GM18499 (cell line): ENCODE measurements around the gene PADI1.

ENCODE experiments used
- ATAC-seq: cut with Tn5 transposase; IDR thresholded peaks from one replicate; pipeline ENCODE4 v1.9.1; 2021; ENCODE audit warnings: moderate number of reproducible peaks; ENCODE audit not compliant: insufficient read depth, unreplicated experiment

PADI1 gene

DNA sequence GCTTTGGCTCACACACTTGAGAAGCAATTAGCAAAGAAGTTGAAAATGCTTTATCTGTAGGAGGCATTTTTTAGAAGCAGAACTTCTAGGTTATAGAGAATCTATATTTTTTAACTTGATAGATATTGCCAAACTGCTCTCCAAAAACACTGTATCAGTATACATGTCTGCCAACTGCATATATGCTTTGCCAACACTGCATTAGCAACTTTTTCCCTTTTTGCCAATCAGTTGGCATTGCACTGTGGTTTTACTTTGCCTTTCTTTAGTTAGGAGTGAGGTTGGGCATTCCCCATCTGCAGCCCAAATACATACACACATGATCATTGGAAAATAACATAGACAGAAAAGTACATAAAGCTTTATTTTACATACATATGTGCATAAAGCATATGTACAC is 59.0 kb downstream of the PADI1 start:
- no peak for ATAC-seq

DNA sequence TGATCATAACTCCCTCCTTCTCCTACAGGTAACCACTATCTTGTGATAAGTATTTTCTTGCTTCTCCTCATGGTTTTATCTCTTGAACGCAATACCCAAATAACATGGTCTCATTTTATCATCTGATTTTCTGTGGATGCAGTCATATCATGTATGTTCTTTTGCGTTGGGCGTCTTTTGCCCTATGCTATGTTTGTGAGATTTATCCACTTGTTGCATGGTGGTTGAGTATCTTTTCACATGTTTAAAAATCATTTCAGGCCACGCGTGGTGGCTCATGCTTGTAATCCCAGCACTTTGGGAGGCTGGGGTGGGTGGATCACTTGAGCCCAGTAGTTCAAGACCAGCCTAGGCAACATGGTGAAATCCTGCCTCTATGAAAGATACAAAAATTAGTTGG is 59.5 kb downstream of the PADI1 start:
- no peak for ATAC-seq

GRCh38 chr1:17265162-17265561 is 60.2 kb downstream of the PADI1 start:
- no peak for ATAC-seq

GRCh38 chr1:17265950-17266349 is 61.0 kb downstream of the PADI1 start:
- ATAC-seq, result no peak

- ATAC-seq, result no peak
These were observed 66.2 kb downstream of the PADI1 start for GRCh38 chr1:17270891-17271765.

GRCh38 chr1:17272066-17272465 is 67.1 kb downstream of the PADI1 start:
- no peak for ATAC-seq

DNA sequence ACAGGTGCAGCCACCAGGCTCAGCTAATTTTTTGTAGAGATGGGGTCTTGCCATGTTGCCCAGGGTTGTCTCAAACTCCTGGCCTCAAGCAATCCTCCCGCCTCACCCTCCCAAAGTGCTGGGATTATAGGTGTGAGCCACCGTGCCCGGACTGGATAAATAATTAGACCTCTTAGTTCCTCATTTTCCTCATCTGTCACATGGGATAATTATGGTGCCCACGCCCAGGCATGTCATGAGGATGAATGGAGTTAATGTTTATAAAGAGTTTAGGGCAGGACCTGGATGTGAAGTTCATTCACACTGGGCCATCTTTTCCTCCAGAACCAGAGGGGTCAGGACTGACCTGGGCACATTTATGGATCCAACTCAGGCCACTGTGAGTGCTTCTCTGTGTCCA is 67.7 kb downstream of the PADI1 start:
- no peak for ATAC-seq

GRCh38 chr1:17273096-17273495 is 68.2 kb downstream of the PADI1 start:
- ATAC-seq, result no peak

DNA sequence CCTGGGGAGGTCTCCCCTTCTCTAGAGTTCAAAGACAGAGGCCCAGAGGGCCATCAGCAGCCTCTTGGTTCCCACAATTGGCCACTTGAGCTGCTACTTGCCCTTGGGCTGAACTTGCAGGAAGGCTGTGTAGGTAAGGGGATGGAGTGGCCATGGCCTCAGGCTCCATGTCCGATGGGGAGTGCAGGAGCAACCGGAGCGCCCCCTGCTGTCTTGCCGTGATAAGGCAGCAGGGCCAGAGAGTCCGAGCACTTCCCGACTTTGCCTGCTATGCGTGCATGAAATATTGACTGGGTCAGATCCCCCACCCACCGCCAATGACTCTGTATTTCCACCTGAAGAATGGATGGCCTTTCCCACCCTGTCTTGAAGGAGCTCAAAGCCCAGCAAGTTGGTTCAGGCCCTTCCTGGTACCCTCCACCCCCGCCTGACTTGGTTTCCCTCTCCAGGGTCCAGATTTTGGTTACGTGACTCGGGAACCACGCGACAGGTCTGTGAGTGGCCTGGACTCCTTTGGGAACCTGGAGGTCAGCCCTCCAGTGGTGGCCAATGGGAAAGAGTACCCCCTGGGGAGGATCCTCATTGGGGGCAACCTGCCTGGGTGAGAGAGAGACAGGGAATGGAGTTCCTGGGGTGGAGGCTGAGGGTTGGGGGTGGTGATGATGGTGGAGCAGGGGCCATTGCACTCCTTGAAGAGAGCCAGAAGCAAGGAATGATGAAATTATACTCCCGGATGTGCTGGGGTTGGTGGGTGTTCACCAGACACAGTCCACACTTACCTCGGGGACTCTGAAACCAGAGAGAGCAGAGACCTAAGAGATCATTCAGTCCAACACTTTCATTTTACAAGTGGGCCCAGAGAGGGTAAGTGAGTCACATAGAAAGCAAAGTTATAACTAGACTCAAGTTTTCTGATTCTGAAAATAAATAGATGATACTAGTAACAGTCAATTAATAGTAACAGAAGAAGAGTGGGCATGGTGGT is 69.5 kb downstream of the PADI1 start:
- ATAC-seq, result no peak

GRCh38 chr1:17276568-17276967 is 71.6 kb downstream of the PADI1 start:
- ATAC-seq, result no peak

DNA sequence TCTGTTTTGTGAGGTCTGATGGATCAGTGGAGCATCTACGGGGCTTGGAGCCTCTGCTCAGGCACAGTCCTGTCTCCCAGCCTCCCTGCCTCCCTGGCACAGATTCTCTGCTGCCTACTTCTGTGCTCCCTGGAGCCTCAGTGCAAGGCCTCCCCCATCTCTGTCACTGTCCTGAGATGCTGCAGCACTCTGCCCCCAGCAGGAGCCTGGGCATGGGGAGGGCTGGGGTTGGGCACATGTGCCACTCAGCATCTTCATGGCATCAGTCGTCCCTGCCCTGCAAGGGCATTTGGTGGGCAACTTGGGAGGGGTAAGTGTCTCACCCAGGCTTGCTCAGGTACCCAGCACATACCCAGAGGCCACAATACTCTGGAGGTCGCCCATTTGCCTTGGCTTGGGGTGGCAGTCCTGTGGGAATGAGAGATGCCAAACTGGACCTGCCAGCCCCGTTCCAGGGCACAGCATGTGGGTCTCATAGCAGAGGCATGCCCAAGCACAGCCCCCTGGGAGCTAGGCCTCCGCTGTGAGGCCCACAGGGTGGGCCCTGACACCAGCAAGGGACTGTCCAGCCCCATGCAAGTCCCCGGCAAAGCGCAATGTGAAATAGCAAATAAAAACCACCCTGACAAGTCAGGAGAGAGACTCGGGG is 72.7 kb downstream of the PADI1 start:
- ATAC-seq, result no peak

DNA sequence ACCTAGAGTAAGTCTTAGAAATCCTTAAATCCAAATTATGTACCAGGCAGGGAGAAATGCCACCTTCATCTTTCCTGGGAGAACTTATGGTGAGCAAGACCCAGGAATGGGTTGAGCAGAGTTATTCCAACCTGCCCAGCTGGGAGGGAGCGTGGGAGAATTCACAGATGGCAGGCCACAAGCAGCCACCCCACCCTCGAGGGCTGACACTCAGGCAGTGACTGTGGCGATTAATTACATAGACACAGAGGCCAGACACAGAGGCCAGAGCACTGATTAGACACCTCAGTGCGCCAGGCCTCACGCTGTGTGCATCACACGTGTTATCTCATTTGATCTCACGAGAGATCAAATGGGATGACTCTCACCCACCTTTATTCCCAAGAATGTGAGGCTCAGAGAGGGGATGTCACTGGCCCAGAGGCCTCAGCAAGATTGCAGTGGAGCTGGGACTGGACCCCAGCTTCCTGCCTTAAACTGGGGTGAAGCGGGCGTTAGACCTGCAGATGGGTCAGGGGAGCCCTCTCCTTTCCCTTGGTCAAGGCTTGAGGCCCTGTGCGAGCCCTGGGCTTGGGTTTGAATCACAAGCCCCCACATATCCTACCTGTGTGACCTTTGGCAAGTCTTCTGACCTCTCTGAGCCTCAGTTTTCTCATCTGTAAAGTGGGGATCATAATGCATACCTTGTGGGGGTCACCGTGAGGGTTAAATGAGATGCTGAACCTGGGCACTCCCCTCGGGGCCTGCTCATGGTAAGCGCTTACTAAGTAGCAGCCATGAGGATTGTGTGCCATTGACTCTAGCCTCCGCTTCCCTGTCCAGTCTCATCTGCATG is 74.3 kb downstream of the PADI1 start:
- ATAC-seq, result no peak

DNA sequence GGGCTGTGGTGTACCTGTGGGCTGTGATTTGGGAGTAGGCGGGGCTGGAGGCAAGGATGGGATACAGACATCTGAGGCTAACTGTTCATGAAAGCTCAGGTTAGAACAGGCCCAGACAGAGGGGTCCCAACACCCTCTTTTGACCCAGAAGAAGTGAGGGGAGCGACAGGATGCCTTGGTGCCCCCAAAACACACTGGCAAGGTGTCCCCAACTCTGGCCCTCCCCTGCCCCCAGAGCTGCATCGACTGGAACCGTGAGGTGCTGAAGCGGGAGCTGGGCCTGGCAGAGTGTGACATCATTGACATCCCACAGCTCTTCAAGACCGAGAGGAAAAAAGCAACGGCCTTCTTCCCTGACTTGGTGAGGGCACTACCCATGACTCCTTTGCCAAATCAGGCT is 75.5 kb downstream of the PADI1 start:
- no peak for ATAC-seq

DNA sequence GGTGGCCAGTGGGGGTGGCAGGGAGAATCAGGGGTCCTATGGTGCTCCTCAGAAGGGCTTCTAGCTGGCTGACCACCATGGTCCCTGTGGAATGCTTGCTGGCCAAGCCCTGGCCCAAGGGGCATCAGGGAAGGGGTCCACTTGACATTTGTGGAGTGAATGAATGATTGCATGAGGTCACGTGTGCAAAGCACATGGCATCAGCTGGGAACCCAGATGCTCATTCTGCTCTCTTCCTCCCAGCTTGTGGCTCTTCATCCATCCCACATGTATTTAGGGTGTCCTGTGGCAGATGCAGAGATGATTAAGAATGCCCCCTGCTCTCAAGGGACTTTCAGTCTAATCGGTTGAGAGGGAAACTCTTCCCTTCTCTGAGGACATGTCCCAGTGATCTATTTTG is 76.0 kb downstream of the PADI1 start:
- ATAC-seq, result no peak

DNA sequence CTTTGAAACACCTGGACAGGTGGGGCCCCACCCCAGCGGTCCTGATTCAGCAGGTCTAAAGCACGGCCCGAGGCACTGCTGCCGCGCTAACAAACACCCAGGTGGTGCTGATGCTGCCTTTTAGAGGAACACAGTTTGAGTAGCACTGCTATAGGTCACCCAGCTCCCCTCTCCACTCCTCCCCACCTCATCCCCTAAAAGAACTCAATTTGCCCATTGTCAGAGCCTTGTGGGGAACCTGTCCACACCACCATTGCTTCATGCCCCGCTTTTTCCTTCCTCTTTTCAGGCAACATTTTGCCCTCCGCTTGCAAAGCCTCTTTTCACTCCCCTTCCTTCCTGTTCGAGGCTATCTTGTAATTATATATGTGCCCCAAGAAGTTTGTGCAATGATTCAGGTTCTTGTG is 76.8 kb downstream of the PADI1 start:
- no peak for ATAC-seq

DNA sequence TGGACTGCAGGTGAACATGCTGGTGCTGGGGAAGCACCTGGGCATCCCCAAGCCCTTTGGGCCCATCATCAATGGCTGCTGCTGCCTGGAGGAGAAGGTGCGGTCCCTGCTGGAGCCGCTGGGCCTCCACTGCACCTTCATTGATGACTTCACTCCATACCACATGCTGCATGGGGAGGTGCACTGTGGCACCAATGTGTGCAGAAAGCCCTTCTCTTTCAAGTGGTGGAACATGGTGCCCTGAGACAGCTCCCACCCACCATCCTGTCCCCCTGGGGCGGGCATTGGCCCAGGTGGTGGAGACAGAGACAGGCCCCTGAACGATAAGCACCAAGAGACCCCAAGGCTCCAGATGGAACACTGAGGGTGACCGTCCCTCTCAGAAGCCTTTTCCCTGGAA is 77.9 kb downstream of the PADI1 start:
- ATAC-seq, result no peak

DNA sequence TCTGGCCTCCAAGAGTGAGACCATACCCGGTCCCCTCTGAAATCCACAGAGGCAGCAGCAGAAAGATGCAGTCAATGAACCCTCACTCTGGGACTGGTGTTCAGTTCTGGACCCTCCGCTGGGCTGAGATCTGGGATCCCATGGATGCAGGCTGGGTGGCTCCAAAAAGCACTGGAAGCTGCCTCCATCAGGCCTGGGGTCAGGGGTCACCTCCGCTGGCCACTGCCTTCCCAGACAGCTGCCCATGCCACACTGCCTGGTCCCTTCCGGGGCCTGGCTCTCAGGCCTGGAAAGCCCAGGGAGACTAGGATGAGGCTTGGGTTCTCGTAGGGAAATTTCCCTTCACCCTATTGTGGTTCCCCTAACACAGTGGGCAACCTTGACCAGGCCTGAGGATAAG is 81.7 kb downstream of the PADI1 start:
- ATAC-seq, result no peak

DNA sequence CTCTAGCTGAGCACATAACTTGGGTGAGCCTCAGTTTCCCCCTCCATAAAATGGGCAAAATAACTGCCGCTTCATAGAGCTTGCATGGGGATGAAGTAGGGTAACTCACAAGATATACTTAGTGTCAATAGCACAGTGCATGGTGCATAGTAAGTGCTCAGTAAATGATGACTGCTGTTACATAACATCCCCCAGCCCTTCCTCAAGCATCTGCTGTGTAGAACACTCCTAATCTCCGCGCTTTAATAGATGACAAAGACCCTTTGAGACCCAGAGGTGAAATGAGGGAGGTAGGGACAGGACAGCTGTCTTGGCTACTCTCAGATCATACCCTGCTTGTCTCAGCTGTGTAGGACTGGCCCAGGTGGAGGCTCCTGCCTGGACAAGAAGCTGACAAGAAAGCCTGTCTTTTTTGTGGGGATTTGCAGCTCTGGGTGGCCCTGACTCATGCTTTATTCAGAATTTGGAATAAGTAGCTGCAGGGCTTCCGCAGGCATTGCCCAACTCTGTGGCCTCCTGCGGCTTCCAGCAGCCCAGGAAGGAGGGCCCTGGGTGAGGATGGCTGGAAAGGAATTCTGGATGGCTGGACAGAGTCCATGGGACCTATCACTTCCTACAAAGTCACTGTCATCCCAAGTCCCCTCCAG is 82.3 kb downstream of the PADI1 start:
- no peak for ATAC-seq

GRCh38 chr1:17289721-17290120 is 84.8 kb downstream of the PADI1 start:
- no peak for ATAC-seq
